22Rv1 (cell line): ENCODE data around the gene BTBD9.
"Not testable (repeated sequence)": the region's sequence is repeated elsewhere in the genome, so short reads cannot be mapped to it uniquely, and the experiment has no call there.

ENCODE experiments used
- CTCF ChIP-seq: fragments of 450-650 bp; IDR thresholded peaks from 2 replicates; pipeline ENCODE4 v1.5.1; 2017; ENCODE audit warnings: mild to moderate bottlenecking
- ZFX ChIP-seq: fragments of 450-650 bp; IDR thresholded peaks from 2 replicates; pipeline ENCODE4 v1.6.1; 2017; ENCODE audit warnings: antibody characterized with exemption, borderline replicate concordance

DNA sequence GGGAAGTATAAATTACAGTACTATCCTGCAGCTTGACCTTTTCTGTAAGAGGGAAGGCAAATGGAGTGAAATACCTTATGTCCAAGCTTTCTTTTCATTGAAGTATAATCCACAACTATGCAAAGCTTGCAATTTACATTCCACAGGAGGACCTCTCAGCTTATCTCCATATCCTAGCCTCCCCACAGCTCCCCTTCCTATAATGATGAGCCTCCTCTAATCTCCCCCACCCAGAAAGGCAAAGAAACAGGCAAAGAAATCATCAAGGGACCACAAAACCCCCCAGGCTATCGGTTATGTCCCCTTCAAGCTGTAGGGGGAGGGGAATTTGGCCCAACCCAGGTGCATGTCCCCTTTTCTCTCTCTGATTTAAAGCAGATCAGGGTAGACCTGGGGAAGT lies 21.4 kb downstream of the BTBD9 start:
- not testable (repeated sequence) for TF ChIP-seq CTCF, ZFX
